ENCODE data around the gene MTERF1.

The MTERF1 gene

GRCh38 chr7:91880413-91881241 is at the start of gene MTERF1:
Gene MTERF1 (minus strand): TSS chr7:91880702. CDS start chr7:91880083, 619 bp downstream.
- peaks cover 13% of the 10 kb centered on the region for H3K27me3 ChIP-seq
- H3K27ac ChIP-seq, result peak within 1 kb of the TSS; percentile 77
- H3K4me1 ChIP-seq (ENCODE audit: control insufficient read depth in 1 of 2, insufficient read depth in 1 of 2, low read depth in 1 of 2, low read length in 1 of 2), result peaks cover 12 to 21% of the 10 kb centered on the region in 2 experiments
- H3K9me3 ChIP-seq, result no peaks in the 10 kb centered on the region
- peak; percentile 84 for TF ChIP-seq CTCF (IDR thresholded peaks at IDR 0.05)
- H3K4me3 ChIP-seq (ENCODE audit: low read depth in 1 of 2, low read length in 1 of 2), result peak within 1 kb of the TSS; percentile 71 to 77
- H3K36me3 ChIP-seq, result no peaks in the 10 kb centered on the region

GRCh38 chr7:91929463-91929862 is 49.0 kb upstream of the MTERF1 start:
- H3K27me3 ChIP-seq, result no peaks in the 10 kb centered on the region
- no peaks in the 10 kb centered on the region for H3K4me1 ChIP-seq (ENCODE audit: control insufficient read depth in 1 of 2, insufficient read depth in 1 of 2, low read depth in 1 of 2, low read length in 1 of 2)
- H3K36me3 ChIP-seq, result no peaks in the 10 kb centered on the region
- H3K27ac ChIP-seq, result no peak overlapping the region
- no peak for TF ChIP-seq CTCF (IDR thresholded peaks at IDR 0.05)
- no peaks in the 10 kb centered on the region for H3K9me3 ChIP-seq
- H3K4me3 ChIP-seq (ENCODE audit: low read depth in 1 of 2, low read length in 1 of 2), result no peak overlapping the region

- H3K27me3 ChIP-seq, result no peaks in the 10 kb centered on the region
- H3K36me3 ChIP-seq, result no peaks in the 10 kb centered on the region
- H3K4me1 ChIP-seq (ENCODE audit: control insufficient read depth in 1 of 2, insufficient read depth in 1 of 2, low read depth in 1 of 2, low read length in 1 of 2), result no peaks in the 10 kb centered on the region
- no peak overlapping the region for H3K4me3 ChIP-seq (ENCODE audit: low read depth in 1 of 2, low read length in 1 of 2)
- no peaks in the 10 kb centered on the region for H3K9me3 ChIP-seq
- no peak overlapping the region for H3K27ac ChIP-seq
- TF ChIP-seq CTCF (IDR thresholded peaks at IDR 0.05), result no peak
Observed at GRCh38 chr7:91927912-91928311, 47.4 kb upstream of the MTERF1 start.

GRCh38 chr7:91922857-91923256 is 42.4 kb upstream of the MTERF1 start:
- Histone ChIP-seq H3K36me3 (no peaks in the 10 kb centered on the region), H3K4me3 (ENCODE audit: low read depth in 1 of 2, low read length in 1 of 2) (no peak overlapping the region), H3K4me1 (ENCODE audit: control insufficient read depth in 1 of 2, insufficient read depth in 1 of 2, low read depth in 1 of 2, low read length in 1 of 2) (no peaks in the 10 kb centered on the region), H3K9me3 (no peaks in the 10 kb centered on the region), H3K27me3 (peaks cover 7% of the 10 kb centered on the region), H3K27ac (no peak overlapping the region)
- no peak for TF ChIP-seq CTCF (IDR thresholded peaks at IDR 0.05)

GRCh38 chr7:91918356-91918755 is 37.9 kb upstream of the MTERF1 start:
- Histone ChIP-seq H3K27me3 (peaks cover 8% of the 10 kb centered on the region), H3K9me3 (no peaks in the 10 kb centered on the region), H3K27ac (no peak overlapping the region), H3K4me3 (ENCODE audit: low read depth in 1 of 2, low read length in 1 of 2) (no peak overlapping the region), H3K36me3 (no peaks in the 10 kb centered on the region), H3K4me1 (ENCODE audit: control insufficient read depth in 1 of 2, insufficient read depth in 1 of 2, low read depth in 1 of 2, low read length in 1 of 2) (peaks cover 0 to 5% of the 10 kb centered on the region in 2 experiments)
- no peak for TF ChIP-seq CTCF (IDR thresholded peaks at IDR 0.05)
